Measurements from ENCODE around the gene POU2F2.

The POU2F2 gene

GRCh38 chr19:42122691-42123607 lies 9.3 kb downstream of the POU2F2 start:
- Histone ChIP-seq H3K4me1 (ENCODE audit: control insufficient read depth in 1 of 2, insufficient read depth in 1 of 2, low read depth in 1 of 2, low read length in 1 of 2) (peaks cover 6 to 11% of the 10 kb centered on the region in 2 experiments), H3K4me3 (ENCODE audit: low read depth in 1 of 2, low read length in 1 of 2) (peak overlapping the region in 1 of 2 experiments; percentile 17), H3K36me3 (no peaks in the 10 kb centered on the region), H3K9me3 (no peaks in the 10 kb centered on the region), H3K27me3 (peaks cover 9% of the 10 kb centered on the region), H3K27ac (no peak overlapping the region)
- no peak for TF ChIP-seq CTCF (IDR thresholded peaks at IDR 0.05)

GRCh38 chr19:42121656-42122069 lies 10.6 kb downstream of the POU2F2 start:
- Histone ChIP-seq H3K36me3 (no peaks in the 10 kb centered on the region), H3K27ac (peak overlapping the region; percentile 43), H3K4me1 (ENCODE audit: control insufficient read depth in 1 of 2, insufficient read depth in 1 of 2, low read depth in 1 of 2, low read length in 1 of 2) (peaks cover 6 to 11% of the 10 kb centered on the region in 2 experiments), H3K4me3 (ENCODE audit: low read depth in 1 of 2, low read length in 1 of 2) (peak overlapping the region in 1 of 2 experiments; percentile 33), H3K9me3 (no peaks in the 10 kb centered on the region), H3K27me3 (peaks cover 9% of the 10 kb centered on the region)
- no peak for TF ChIP-seq CTCF (IDR thresholded peaks at IDR 0.05)

GRCh38 chr19:42121036-42121621 lies 11.1 kb downstream of the POU2F2 start:
- no peaks in the 10 kb centered on the region for H3K36me3 ChIP-seq
- TF ChIP-seq CTCF (IDR thresholded peaks at IDR 0.05), result no peak
- peaks cover 6 to 11% of the 10 kb centered on the region in 2 experiments for H3K4me1 ChIP-seq (ENCODE audit: control insufficient read depth in 1 of 2, insufficient read depth in 1 of 2, low read depth in 1 of 2, low read length in 1 of 2)
- H3K27ac ChIP-seq, result peak overlapping the region; percentile 43
- peaks cover 9% of the 10 kb centered on the region for H3K27me3 ChIP-seq
- peak overlapping the region in 1 of 2 experiments; percentile 33 for H3K4me3 ChIP-seq (ENCODE audit: low read depth in 1 of 2, low read length in 1 of 2)
- no peaks in the 10 kb centered on the region for H3K9me3 ChIP-seq

- Histone ChIP-seq H3K27ac (no peak overlapping the region), H3K27me3 (peaks cover 9% of the 10 kb centered on the region), H3K9me3 (no peaks in the 10 kb centered on the region), H3K4me1 (ENCODE audit: control insufficient read depth in 1 of 2, insufficient read depth in 1 of 2, low read depth in 1 of 2, low read length in 1 of 2) (peaks cover 6 to 11% of the 10 kb centered on the region in 2 experiments), H3K4me3 (ENCODE audit: low read depth in 1 of 2, low read length in 1 of 2) (no peak overlapping the region), H3K36me3 (no peaks in the 10 kb centered on the region)
- TF ChIP-seq CTCF (IDR thresholded peaks at IDR 0.05), result no peak
Observed at GRCh38 chr19:42120276-42120980, 11.8 kb downstream of the POU2F2 start.

GRCh38 chr19:42117076-42117475 lies 15.2 kb downstream of the POU2F2 start:
- no peaks in the 10 kb centered on the region for H3K9me3 ChIP-seq
- H3K4me1 ChIP-seq (ENCODE audit: control insufficient read depth in 1 of 2, insufficient read depth in 1 of 2, low read depth in 1 of 2, low read length in 1 of 2), result peaks cover 6 to 11% of the 10 kb centered on the region in 2 experiments
- H3K4me3 ChIP-seq (ENCODE audit: low read depth in 1 of 2, low read length in 1 of 2), result no peak overlapping the region
- H3K27me3 ChIP-seq, result peaks cover 6% of the 10 kb centered on the region
- H3K27ac ChIP-seq, result no peak overlapping the region
- no peak for TF ChIP-seq CTCF (IDR thresholded peaks at IDR 0.05)
- no peaks in the 10 kb centered on the region for H3K36me3 ChIP-seq

All from neutrophil (primary cell).